HCEC 1CT (cell line): ENCODE measurements around the gene RASSF4.

Experiments
- DNase-seq: peaks from one replicate; pipeline ENCODE4 v3.0.0-alpha.2; 2017

Gene RASSF4

GRCh38 chr10:44949127-44949802 is 10.3 kb upstream of the RASSF4 start:
- no peak for DNase-seq

GRCh38 chr10:44949915-44950314 is 9.7 kb upstream of the RASSF4 start:
- no peak for DNase-seq

- no peak for DNase-seq
Measured at GRCh38 chr10:44950326-44951225, 9.0 kb upstream of the RASSF4 start.

- DNase-seq = no peak
Measured at GRCh38 chr10:44951576-44952226, 7.9 kb upstream of the RASSF4 start.

- no peak for DNase-seq
Measured at GRCh38 chr10:44952779-44953231, 6.8 kb upstream of the RASSF4 start.

- DNase-seq = no peak
Measured at GRCh38 chr10:44954042-44954441, 5.6 kb upstream of the RASSF4 start.

GRCh38 chr10:44954962-44955361 is 4.6 kb upstream of the RASSF4 start:
- no peak for DNase-seq

GRCh38 chr10:44955413-44956070 is 4.1 kb upstream of the RASSF4 start:
- DNase-seq = no peak

GRCh38 chr10:44956226-44956625 is 3.4 kb upstream of the RASSF4 start:
- no peak for DNase-seq

- DNase-seq = no peak
Measured at GRCh38 chr10:44956717-44957706, 2.6 kb upstream of the RASSF4 start.

GRCh38 chr10:44958196-44958897 is 1.3 kb upstream of the RASSF4 start:
- peak; percentile 67 for DNase-seq

GRCh38 chr10:44958898-44959246 is 730 bp upstream of the RASSF4 start:
- DNase-seq = no peak

GRCh38 chr10:44960088-44960460 is 472 bp downstream of the RASSF4 start:
- no peak for DNase-seq

- no peak for DNase-seq
Measured at GRCh38 chr10:44960482-44961229, 1.1 kb downstream of the RASSF4 start.

- no peak for DNase-seq
Measured at GRCh38 chr10:44961230-44961571, 1.6 kb downstream of the RASSF4 start.

- no peak for DNase-seq
Measured at GRCh38 chr10:44961931-44962750, 2.5 kb downstream of the RASSF4 start.

GRCh38 chr10:44962870-44963738 is 3.5 kb downstream of the RASSF4 start:
- no peak for DNase-seq

- DNase-seq = no peak
Measured at GRCh38 chr10:44963772-44964633, 4.4 kb downstream of the RASSF4 start.
